Dedifferentiated amniotic fluid mesenchymal stem cell (primary cell): ENCODE results near the gene SLC44A1.

ENCODE experiments used
- DNase-seq: peaks from one replicate; pipeline ENCODE4 v3.0.0-alpha.2; 2016; ENCODE audit errors: extremely low spot score

The SLC44A1 gene

GRCh38 chr9:105299190-105299854, 54.9 kb downstream of the SLC44A1 start:
- peak; percentile 86 for DNase-seq

- DNase-seq: no peak
These were observed 58.3 kb downstream of the SLC44A1 start for GRCh38 chr9:105302728-105303127.

GRCh38 chr9:105305856-105306255, 61.4 kb downstream of the SLC44A1 start:
- DNase-seq: no peak

GRCh38 chr9:105306351-105307140, 62.1 kb downstream of the SLC44A1 start:
- DNase-seq: no peak

- no peak for DNase-seq
These were observed 63.2 kb downstream of the SLC44A1 start for GRCh38 chr9:105307591-105308130.

- no peak for DNase-seq
These were observed 64.2 kb downstream of the SLC44A1 start for GRCh38 chr9:105308461-105309341.

- DNase-seq: no peak
These were observed 65.1 kb downstream of the SLC44A1 start for GRCh38 chr9:105309531-105309931.

GRCh38 chr9:105311306-105311705, 66.9 kb downstream of the SLC44A1 start:
- no peak for DNase-seq

- DNase-seq: no peak
These were observed 68.8 kb downstream of the SLC44A1 start for GRCh38 chr9:105313238-105313637.

- DNase-seq: no peak
These were observed 72.3 kb downstream of the SLC44A1 start for GRCh38 chr9:105316703-105317102.

- DNase-seq: no peak
These were observed 74.3 kb downstream of the SLC44A1 start for GRCh38 chr9:105318729-105319191.

- DNase-seq: no peak
These were observed 74.9 kb downstream of the SLC44A1 start for GRCh38 chr9:105319202-105319813.

GRCh38 chr9:105320568-105320967, 76.1 kb downstream of the SLC44A1 start:
- no peak for DNase-seq

GRCh38 chr9:105328296-105328695, 83.8 kb downstream of the SLC44A1 start:
- no peak for DNase-seq

- no peak for DNase-seq
These were observed 84.6 kb downstream of the SLC44A1 start for GRCh38 chr9:105328872-105329718.

- DNase-seq: no peak
These were observed 85.2 kb downstream of the SLC44A1 start for GRCh38 chr9:105329719-105330062.

GRCh38 chr9:105330201-105330600, 85.8 kb downstream of the SLC44A1 start:
- no peak for DNase-seq

GRCh38 chr9:105330755-105331154, 86.3 kb downstream of the SLC44A1 start:
- no peak for DNase-seq

GRCh38 chr9:105331160-105331559, 86.7 kb downstream of the SLC44A1 start:
- no peak for DNase-seq

- DNase-seq: no peak
These were observed 87.3 kb downstream of the SLC44A1 start for GRCh38 chr9:105331755-105332154.

- DNase-seq: no peak
These were observed 88.0 kb downstream of the SLC44A1 start for GRCh38 chr9:105332471-105332870.
